ENCODE data around the gene SPEM1.

Gene SPEM1

GRCh38 chr17:7421186-7421585 is 1.1 kb downstream of the SPEM1 start:
- DNase-seq, result no peak

GRCh38 chr17:7423679-7424078 is 3.6 kb downstream of the SPEM1 start:
- DNase-seq, result no peak

GRCh38 chr17:7425316-7425715 is 5.2 kb downstream of the SPEM1 start, which contains the start of gene SPEM2:
Gene SPEM2 (plus strand): TSS chr17:7425616. CDS start chr17:7425689, 73 bp downstream.
- DNase-seq, result no peak

- DNase-seq, result no peak
Measured at GRCh38 chr17:7425756-7426155, 5.6 kb downstream of the SPEM1 start.

GRCh38 chr17:7426203-7426863 is 6.2 kb downstream of the SPEM1 start:
- DNase-seq, result no peak

GRCh38 chr17:7426896-7427489 is 6.9 kb downstream of the SPEM1 start:
- no peak for DNase-seq

- no peak for DNase-seq
Measured at GRCh38 chr17:7427549-7427948, 7.4 kb downstream of the SPEM1 start.

- DNase-seq, result no peak
Measured at GRCh38 chr17:7428557-7428956, 8.4 kb downstream of the SPEM1 start, which contains the start of gene SPEM3. Gene SPEM3 (plus strand): TSS chr17:7428857. CDS start chr17:7428903, 46 bp downstream.

- DNase-seq, result no peak
Measured at GRCh38 chr17:7429722-7430121, 9.6 kb downstream of the SPEM1 start.

GRCh38 chr17:7431231-7431630 is 11.1 kb downstream of the SPEM1 start:
- no peak for DNase-seq

GRCh38 chr17:7432296-7432695 is 12.2 kb downstream of the SPEM1 start:
- DNase-seq, result no peak

GRCh38 chr17:7435676-7436555 is 15.8 kb downstream of the SPEM1 start:
- peak; percentile 69 to 73 for DNase-seq

- DNase-seq, result peak; percentile 76 to 85
Measured at GRCh38 chr17:7436556-7437368, 16.6 kb downstream of the SPEM1 start.

- no peak for DNase-seq
Measured at GRCh38 chr17:7437369-7437863, 17.3 kb downstream of the SPEM1 start.

GRCh38 chr17:7437950-7438614 is 18.0 kb downstream of the SPEM1 start:
- DNase-seq, result peak; percentile 48 to 54

- no peak for DNase-seq
Measured at GRCh38 chr17:7438656-7439460, 18.7 kb downstream of the SPEM1 start.

- DNase-seq, result no peak
Measured at GRCh38 chr17:7439462-7440112, 19.5 kb downstream of the SPEM1 start, which contains the start of gene FGF11. Gene FGF11 (plus strand): TSS chr17:7439512. CDS start chr17:7439621, 109 bp downstream.

- peak in 1 of 2 donors; percentile 27 for DNase-seq
Measured at GRCh38 chr17:7440113-7440833, 20.1 kb downstream of the SPEM1 start.

GRCh38 chr17:7440834-7441195 is 20.7 kb downstream of the SPEM1 start:
- no peak for DNase-seq

All from inflammatory macrophage (primary cell).